HG03442 (cell line): Measurements from ENCODE around the gene MON1B.

Source experiments
- ATAC-seq: cut with Tn5 transposase; IDR thresholded peaks from one replicate; pipeline ENCODE4 v1.9.1; 2021; ENCODE audit warnings: mild to moderate bottlenecking, moderate library complexity; ENCODE audit not compliant: unreplicated experiment

MON1B gene

GRCh38 chr16:77195411-77195810 lies 4.4 kb downstream of the MON1B start:
- ATAC-seq, result no peak

DNA sequence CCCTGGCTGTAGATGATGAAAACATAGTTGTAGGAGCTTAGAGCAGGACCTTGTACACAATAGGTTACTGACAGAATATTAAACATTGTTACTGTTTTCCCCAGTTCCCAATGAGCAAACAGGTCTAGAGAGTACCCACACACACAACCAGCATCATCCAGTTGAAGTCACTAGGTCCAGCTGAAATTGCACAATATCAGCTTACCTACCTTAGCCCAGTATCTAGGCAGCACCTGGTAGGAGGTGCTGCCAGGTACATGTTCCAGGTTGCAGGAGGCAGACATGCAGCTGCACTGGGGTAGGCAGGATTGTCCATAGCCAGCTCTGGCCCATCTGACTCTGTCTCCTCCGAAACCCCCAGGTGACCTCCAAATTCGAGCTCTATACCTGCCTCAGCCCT lies 6.8 kb downstream of the MON1B start:
- no peak for ATAC-seq

- ATAC-seq, result no peak
These were observed 8.2 kb downstream of the MON1B start, which contains the start of gene SYCE1L for GRCh38 chr16:77199211-77199610. Gene SYCE1L (plus strand): TSS chr16:77199408. CDS start chr16:77199452, 44 bp downstream.

- ATAC-seq, result no peak
These were observed 15.5 kb downstream of the MON1B start for GRCh38 chr16:77206533-77206932.

DNA sequence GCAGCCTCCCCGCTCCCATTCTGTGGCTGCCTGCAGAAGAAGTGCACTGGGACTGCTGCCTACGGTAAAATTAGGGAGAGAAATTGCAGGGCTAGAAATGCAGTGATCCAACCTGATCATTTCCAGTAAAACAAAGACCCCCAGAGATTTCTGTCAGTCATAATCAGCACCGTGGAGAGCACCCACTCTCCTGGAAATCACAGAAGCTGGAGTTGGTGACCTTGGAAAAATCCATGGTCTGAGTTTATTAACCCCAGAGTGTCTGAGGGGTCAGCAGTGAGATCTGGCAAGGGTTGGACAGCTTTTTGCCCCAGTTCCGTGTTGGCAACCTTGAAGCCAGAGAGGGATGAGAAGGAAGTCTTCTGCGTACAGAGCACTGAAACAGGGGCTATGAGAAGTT lies 16.0 kb downstream of the MON1B start:
- no peak for ATAC-seq

- ATAC-seq, result no peak
These were observed 17.4 kb downstream of the MON1B start for GRCh38 chr16:77208382-77208781.

GRCh38 chr16:77211880-77212740 lies 21.1 kb downstream of the MON1B start:
- peak; percentile 54 for ATAC-seq

DNA sequence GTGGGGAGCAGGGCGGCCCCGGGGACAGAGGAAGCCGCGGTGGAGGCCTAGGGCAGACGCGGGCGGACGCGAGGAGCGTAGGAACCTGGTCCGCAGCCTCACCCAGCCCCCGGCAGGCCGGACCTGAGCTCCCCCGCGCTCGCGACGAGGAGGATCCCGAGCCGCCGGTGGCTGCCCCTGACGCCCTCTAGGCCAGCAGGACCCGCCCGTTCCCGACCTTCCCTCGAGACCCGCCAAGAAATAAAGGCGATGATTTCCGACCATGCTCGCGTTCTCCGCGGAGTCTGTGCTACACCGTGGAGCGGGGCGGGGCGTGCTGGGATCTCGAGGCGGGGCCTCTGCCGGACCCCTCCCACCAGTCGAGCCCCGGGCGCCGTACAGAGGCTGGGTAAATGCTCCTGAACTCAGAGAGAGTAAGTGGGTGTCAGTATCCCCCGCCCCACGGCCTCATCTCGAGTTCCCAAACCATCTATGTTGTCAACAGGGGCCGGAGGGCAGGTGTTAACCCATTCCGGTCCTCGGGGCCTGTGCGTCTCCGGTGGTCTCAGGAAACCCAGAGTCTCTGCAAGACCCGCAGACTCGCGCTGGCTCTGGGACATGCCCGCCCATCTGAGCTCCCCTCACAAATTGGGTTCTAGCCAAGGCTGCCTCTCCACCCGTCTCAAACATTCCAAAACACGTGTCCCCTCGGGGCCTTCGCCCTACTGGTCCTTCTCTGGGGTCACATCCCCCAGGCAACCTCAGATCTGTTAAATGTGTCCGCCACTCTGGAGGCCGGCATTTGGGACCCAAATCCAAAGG lies 22.0 kb downstream of the MON1B start:
- peak; percentile 78 for ATAC-seq

DNA sequence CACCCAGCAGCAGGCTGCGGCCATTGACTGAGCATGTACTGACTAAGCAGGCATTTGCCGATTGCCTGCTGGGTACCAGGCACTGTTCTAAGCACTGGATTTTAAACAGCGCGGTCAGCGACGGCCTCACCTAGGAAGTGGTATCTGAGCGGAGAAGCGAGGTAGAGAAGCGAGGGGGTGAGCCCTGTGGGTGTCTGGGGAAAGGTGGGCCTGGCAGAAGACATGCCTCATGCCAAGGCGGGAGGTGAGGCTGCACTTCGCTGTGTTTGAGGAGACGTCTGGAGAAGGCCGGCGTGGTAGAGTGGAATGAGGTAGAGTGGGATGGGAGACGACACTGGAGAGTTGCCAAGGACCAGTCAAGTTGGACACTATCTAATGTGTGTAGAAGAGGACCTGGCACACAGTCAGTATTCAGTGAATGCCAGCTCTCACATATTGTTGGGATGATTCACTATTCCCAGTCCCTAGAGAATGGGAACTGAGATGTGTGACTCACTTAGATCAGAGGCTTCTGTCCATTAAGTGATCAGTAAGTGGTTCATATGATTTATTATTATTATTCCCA lies 22.6 kb downstream of the MON1B start:
- ATAC-seq, result no peak

DNA sequence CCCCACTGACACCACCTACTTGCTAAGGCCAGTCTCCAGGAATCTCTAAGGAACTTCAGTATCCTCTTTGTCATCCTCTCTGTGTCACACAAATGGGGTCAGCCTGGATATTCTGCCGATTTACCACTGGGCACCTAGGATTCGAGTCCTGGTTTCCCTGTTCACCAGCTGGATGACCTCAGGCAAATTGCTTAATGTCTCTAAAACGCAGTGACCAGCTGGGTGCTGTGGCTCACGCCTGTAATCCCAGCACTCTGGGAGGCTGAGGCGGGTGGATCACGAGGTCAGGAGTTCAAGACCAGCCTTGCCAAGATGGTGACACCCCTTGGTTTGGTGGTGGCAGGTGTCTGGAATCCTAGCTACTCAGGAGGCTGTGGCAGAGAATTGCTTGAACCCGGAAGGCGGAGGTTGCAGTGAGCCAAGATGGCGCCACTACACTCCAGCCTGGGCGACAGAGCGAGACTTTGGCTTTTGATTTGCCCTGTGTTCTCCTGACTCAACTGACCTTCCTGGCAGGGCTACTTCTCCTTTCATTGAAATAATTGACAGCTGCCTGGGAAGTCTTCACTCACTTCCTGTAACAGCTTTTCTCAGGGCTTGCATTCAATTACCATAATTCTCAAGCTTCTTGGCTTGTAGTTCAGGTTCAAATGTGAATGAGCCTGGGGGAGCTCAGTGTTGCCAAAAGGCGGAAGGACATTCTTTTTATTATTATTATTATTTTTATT lies 23.6 kb downstream of the MON1B start:
- no peak for ATAC-seq

GRCh38 chr16:77219437-77219836 lies 28.4 kb downstream of the MON1B start:
- no peak for ATAC-seq

DNA sequence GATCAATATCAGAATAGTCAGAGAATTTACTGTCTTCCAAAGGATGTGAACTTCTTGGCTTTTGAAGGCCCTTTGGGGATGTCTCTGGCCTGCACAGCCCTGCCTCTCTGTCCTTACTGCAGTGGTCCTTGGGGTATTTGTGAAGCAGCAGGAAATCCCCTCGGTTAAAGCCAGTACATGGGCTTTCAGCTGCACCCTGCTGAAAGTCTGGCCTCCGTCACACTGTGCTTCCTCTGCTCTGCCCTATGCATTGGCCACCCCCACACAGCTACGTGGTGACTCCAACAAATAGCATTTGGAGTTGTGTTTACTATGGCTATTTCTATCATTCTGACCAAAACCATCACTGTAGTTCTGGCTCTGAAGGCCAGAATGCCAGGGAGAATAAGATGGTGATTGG lies 29.4 kb downstream of the MON1B start:
- ATAC-seq, result peak; percentile 92

- ATAC-seq, result no peak
These were observed 30.5 kb downstream of the MON1B start for GRCh38 chr16:77221482-77221881.

DNA sequence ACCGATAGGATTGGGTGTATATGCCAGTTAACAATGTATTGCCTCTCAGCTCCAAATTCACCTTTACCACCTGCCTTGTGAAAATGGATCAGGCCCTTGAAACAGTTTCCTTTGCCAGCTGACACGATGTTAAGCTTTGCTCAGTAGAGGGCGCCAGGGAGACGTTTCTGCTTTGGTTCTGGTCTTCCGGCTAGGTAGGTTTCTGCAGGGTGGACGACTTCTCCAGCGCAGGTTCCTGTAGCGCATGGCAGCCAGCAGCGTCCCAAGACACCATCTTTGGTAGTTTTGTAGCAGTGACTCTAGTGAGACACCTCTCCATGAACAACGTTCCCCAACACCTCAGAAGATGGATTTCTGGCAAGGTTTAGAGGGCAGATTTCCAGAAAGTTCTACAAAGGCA lies 32.2 kb downstream of the MON1B start:
- ATAC-seq, result no peak

GRCh38 chr16:77225182-77225581 lies 34.2 kb downstream of the MON1B start:
- no peak for ATAC-seq

- peak; percentile 93 for ATAC-seq
These were observed 36.8 kb downstream of the MON1B start for GRCh38 chr16:77227745-77228144.

DNA sequence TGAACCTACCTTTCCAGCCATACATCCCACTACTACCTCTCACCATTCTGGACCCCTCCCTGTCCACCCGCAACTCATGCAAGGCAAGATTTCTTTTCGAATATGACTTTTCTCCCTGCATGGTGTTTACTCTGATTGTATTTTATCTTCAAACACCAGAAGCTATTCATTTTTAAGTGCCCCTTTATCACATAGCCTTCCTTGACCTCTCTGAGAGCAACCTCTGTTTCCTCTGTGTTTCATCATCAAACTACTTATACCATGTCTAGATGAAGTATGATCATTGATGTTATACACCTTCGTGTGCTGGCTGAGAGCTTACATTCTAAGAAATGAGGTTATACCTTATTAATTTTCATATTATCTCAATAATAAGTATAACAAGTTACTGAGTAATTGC lies 40.1 kb downstream of the MON1B start:
- ATAC-seq, result no peak

- ATAC-seq, result no peak
These were observed 43.0 kb downstream of the MON1B start for GRCh38 chr16:77233799-77234519.

- no peak for ATAC-seq
These were observed 43.6 kb downstream of the MON1B start for GRCh38 chr16:77234611-77235010.

GRCh38 chr16:77236063-77236511 lies 45.1 kb downstream of the MON1B start:
- peak; percentile 98 for ATAC-seq
